Transverse colon (tissue), 3 donors: ENCODE results near the gene PDXDC1.
"Not testable (repeated sequence)": the region's sequence is repeated elsewhere in the genome, so short reads cannot be mapped to it uniquely, and the experiment has no call there.

ENCODE experiments used
- CTCF ChIP-seq, 5 experiments: fragments of 200-600 bp in 3 of 5; fragments of 450-650 bp in 2 of 5; sonication (generic) in 3 of 5; IDR thresholded peaks; 1 replicate in 2 of 5; 2 replicates in 3 of 5; pipeline ENCODE4 v1.5.1; 2016 to 2017; ENCODE audit warnings: antibody characterized with exemption in 5 of 5, inconsistent platforms in 3 of 5, mild to moderate bottlenecking in 2 of 5, moderate library complexity in 1 of 5
- EP300 ChIP-seq: sonication (generic); formaldehyde crosslinking; IDR thresholded peaks from one replicate; pipeline ENCODE4 v1.6.1; 2017; ENCODE audit warnings: antibody characterized with exemption, low read depth
- POLR2A ChIP-seq: fragments of 450-650 bp; IDR thresholded peaks from one replicate; pipeline ENCODE4 v1.6.1; 2016; ENCODE audit warnings: antibody characterized with exemption, mild to moderate bottlenecking, moderate library complexity

DNA sequence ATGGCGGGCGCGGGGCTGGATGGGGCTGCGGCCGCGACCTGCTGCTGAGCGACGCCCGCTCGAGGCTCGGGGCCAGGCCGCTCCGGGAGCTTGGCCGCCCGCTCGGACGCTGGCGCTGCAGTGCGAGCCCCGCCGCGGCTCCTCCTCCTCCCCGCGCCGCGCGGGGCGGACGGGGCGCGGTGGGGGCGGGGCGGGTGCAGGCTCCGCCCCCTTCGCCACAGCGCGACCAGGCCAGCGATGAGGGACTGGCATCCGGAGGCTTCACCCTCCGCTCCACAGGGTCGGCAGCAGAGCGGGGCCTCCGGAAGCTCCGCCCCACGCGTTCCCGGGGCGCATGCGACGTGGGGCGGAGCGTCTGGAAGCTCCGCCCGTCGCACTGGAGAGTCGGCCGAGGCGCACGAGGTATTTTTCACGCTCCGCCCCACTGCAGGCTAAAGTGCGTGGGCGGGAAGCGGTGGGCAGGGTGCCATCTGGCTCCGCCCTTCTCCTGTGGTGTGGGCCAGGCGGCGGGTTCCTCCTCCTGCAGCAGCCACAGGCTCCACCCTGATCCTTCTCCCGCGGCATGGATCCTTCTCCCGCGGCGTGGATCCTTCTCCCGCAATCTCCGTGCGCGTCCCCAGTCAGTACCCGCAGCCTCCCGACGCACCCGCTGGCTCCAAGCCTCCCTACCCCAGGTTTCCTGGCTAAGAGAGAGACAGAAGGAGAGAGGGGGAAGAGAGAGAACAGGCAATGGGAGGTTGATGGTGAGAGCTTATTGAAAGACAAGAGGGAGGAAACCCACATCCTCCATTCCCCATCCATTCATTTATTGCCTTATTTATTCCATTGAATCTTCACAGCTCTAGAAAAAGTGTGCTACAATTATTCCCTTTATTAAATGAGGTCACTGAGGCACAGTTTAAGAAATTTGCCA lies 180.1 kb downstream of the PDXDC1 start:
- not testable (repeated sequence) for TF ChIP-seq CTCF (IDR thresholded peaks at IDR 0.05); POLR2A; EP300
